MV-4-11 (cell line): ENCODE measurements around the gene PAX3.
A peak's percentile ranks its signal among the peaks of the same experiment; 100 is the strongest.

ENCODE experiments used
- DNase-seq: peaks from one replicate; lab custom pipeline; 2025; lab: John Stamatoyannopoulos, UW

Gene PAX3

DNA sequence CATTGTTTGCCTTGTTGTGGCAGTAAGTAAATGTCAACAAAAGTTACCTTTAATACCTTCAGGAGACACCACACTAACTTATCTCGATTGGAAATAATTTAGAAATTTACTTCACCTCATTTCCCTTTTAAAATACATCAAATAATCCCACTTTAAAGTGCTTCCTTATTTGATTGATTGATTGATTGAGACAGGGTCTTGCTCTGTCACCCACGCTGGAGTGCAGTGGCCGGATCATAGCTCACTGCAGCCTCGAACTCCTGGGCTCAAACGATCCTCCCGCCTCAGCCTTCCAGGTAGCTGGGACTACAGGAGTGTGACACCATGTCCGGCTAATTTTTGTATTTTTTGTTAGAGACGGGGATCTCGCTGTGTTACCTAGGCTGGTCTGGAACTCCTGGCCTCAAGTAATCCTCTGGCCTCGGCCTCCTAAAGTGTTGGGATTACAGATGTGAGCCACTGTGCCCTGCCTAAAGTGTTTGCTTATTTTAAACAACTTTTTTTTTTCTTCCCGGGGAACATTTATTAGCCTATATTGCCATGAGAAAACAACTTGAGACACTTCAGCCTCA, 12.0 kb upstream of the PAX3 start:
- DNase-seq = no peak

DNA sequence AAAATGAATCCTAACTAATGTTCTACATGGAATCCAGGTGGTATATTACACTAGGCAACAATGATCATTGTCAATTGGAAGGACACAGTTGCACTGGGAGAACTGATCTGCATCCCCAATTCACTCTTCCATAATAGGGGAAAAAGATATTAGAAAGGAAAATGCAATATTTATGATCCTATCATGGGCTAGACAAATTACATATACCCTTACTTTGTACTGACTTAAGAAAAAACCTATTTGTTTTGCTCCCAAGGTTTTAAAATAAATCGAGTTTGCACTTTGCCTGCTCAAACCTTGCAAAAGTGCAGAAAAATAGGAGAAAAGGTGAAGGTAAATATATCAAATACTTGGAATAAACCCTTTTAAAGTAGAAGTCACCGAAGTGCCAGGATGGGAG, 11.0 kb upstream of the PAX3 start:
- DNase-seq = no peak

DNA sequence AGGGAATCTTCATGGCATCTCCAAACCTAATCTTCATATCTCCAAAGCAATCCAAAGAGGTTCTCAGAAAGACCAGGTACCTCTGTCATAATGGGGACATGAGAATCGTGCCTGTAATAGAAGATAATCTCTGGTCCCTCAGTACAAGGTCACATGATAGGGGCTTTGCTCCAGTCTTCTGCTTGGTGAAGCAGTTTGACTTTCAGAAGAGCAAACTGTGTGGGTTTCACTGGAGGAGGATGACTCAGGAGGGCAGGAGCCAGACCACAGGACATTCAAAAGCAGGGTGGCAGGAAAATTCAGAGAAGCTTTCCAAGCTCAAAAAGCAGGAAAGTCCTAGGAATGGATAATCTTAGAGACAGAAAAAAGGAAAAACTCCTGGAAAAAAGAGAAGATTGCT, 10.6 kb upstream of the PAX3 start:
- no peak for DNase-seq

DNA sequence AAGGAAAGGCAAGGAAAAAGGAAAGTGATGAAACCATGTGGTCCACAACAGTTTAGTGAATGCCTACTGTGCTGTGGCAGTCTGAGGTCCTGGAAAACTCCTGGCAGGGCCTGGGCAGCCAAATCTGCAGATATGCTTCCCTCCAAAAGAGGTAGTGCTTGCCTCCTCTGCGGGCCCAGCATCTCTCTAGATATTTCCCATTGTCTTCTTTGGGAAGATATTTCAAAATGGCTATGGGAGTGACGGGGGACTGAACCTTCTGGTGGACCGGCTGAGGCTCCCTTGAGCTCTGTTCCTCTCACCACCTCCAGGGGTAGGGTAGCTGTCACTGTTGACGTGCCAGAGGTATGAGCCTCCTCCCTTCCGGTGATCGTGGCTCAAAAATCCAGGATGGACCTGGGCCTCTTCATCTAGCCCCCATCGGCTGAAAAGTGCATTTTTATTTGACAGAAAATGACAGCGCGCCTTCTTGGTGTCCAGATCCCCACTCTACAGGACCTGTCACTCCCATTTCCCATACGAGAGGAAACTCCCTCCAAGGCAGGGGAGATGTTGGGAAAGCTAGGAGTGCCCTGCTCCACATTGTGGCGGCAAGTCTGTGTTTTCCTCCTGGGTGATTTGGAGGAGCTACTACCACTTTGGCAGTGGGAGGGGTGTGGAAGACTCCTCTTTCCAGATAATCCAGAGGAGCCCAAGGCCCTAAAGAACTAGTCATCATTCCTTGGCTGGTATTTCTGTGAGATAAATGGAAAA, 9.4 kb upstream of the PAX3 start:
- DNase-seq = no peak

DNA sequence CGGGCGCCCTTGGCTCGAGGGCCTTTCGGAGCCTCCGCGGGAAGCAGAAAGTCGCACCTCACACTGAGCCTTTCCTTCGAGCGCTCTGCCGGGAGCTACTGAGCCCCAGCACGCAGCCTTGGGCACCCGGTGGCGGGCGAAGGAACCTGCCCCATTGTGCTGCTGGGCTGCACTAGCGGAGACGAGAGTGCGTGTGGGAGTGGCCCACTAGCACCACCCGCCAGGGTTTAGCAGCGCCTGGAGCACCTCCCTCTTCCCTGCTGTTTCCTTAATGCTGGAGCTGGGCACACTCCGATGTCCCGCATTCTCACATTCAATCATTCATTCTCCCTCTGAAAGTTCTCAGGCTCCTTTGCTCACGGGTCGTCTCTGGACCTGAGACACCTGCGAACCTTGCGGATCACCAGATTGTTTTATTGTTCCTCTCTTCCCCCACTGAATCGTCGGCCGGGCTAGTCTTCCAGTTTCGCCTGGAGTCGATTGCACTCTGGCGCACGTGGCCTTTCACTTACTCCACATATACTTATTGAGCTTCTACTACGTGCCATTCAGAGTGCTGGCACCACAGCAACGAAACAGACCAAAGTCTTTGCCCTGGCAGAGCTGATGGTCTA, 8.5 kb upstream of the PAX3 start:
- DNase-seq = no peak

DNA sequence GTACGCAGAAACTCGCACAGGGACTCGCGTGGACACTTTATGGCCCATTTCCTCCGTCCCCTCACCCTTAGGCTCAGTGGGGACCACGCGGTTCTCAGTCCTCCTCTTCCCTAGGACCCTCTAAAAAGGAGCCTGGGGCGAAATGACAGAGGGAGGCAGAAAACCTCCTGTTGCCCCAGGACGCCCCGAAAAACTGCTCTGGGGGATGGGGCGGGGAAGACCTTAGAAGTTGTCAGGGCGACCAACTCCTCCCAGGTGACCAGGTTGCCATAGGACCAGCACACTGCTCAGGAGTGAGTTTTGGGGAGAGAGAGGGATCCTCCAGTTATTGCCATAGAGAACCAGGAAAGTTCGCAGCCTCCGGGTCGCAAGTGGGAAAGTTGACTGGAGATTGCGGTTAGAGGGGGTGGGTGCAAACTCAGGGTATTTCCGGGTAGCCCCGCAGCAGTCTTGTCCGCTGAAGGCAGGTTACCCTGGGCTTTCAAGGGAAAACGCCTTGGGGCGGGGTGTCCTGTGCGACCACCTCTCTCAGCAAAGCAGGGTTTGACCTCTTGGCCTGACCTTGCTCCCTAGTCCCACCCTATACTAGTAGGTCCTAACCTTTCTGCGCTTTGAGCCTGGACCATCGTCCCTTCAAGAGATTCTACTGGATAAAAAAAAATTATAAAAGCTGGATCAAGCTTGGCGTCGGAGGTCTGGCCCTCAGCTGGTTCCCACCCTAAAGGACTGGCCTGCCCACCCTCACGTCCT, 7.8 kb upstream of the PAX3 start:
- DNase-seq = no peak

DNA sequence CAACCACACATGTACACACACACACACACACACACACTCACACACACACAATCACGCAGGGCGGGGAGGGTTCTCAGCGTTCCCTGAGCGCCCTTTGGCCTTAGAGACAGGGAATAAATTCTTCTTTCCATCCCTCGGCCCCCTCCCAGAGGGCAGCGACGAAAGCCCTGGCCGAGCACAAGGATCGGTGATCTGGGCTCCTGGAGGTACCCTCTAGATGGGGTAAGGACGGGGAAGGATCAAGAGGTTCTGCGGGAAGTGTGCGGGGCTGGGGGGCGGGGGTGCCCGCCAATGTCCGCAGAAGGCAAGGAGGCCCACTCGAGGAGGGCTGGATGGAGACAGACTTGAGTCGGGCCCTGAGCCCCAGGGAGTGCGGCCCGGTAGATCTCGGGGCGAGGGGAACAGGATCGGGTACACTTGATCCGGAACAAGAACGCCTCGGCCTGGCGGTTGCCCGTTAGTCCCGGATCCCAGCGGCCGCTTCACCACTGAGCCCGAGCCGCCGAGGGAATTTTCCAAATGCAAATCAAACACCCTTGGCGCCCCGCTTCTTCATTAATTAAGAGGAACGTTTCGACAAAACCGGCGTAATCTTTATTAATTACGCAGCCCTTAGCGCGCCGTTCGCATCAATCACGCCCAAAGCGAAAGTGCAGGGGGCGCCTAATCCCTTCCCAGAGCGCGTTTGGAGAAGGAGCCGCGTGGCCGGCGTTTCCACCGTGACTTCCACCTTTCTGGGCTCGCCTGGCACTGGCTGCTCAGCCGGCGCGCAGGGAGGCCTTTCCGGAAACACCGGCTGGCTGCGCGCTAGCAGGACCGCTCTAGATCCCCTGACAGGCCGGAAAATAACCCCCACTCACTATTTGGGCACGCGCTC, 7.0 kb upstream of the PAX3 start:
- DNase-seq = no peak

DNA sequence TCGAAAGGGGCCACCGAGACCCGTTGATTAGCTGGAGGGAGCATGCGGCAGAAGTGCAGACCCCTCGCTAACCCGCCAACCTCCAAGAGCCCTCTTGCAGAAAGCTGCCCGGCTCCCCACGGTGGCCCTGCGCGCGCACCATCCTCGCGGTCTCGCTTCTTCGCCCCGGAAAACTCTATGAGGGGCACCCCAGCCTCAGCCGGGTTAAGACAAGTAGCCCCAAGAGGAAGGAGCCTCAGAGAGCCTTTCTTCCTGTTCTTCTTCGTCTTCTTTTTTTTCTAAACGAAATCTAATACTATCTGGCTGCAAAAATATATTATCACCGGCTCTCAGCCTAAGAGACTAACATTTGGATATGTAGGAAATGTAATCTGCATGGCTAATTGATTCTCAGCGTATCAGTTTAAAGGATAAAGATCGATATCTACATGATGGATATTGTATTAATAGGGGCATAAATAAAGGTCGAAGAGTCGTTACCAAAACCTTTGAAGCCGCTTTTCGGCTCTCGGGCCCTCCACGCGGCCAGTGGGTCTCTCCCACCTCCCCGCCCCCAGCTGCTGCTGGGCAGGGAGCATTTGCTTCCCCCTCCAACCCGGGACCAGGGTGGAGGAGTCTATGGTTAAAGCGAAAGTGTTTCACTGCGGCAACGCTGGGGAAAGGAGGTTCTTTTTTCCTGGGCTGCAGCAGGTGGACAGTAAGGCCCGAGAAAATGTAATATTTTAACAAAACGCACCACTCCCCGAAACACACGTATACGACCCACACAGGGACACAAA, 6.1 kb upstream of the PAX3 start:
- DNase-seq = no peak

DNA sequence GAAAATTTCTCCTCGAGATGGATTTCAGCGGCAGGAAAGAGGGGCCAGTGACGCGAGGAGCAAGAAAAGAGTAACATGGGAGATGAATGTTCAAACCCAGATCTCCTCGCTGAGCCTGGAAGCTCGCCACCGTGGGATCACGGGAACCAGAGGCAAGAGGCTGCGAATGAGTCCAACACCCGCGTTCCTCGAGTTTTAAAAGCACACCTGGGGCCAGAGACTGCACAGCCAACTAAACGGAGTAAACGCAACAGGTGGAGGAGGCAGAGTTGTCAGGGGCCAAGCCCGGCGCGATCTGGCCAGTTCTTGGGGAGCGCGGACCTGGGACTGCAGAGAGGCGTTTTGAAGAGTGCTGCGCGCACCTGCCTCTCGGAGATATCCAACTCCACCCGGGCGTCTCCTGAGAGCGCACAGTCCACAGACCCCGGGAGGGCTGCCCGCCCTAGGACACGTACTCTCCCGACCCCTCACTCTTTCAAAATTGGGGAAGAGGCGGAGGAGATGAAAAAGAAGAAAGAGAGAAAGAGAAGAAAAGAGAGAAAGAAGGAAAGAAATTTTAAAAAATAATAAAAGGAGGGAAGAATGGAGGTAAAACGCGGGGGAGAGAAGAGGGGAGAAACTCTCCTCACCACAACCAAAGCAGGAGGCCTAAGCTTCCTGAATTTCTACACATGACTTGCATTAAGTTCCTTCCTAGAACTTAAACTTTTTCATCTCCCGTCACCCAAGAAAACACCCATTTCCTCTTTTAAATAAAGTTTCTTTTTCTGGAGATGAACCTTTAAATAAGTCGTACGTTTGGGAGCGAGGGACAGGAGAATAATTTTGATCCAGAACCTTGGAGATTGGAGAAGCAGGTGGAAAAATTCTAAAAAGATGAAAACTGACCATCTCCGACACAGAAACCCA, 5.3 kb upstream of the PAX3 start:
- DNase-seq = peak; percentile 75

DNA sequence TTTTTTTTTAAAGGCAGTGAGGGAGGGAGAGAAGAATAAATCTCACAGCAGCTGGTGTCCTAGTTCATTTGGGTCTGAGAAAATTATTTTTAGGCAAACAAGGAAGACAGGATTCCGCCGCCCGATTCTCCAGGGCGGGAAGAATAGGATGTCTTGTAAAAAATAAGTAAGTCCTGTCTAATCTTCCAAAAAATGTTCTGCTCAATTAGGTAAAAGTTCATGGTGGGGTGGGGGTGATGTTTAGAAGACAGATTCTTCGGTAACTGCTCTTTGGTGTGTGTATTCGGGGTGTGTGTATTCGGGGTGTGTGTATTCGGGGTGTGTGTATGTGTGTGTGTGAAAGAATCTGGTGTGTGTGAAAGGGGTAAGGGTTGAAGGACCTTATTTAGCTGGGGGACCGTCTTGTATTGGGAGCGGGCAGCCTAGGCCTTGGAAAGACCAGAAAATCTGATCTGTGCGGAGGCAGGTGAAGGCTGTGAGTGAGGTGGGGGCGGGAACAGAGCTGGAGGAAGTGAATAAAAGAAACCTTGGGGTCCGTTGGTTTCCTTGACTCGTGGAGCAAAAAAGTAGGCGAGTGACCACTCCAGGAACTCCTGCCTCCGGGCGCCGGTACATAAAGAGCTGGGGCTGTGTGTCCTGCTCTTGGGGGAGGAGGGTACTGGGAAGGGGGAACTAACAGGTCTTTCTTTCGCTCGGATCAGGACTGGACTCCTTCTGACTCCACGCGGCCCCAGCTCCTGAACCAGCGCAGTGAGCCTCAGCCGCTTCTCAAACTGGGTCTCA, 4.4 kb upstream of the PAX3 start:
- DNase-seq = no peak

DNA sequence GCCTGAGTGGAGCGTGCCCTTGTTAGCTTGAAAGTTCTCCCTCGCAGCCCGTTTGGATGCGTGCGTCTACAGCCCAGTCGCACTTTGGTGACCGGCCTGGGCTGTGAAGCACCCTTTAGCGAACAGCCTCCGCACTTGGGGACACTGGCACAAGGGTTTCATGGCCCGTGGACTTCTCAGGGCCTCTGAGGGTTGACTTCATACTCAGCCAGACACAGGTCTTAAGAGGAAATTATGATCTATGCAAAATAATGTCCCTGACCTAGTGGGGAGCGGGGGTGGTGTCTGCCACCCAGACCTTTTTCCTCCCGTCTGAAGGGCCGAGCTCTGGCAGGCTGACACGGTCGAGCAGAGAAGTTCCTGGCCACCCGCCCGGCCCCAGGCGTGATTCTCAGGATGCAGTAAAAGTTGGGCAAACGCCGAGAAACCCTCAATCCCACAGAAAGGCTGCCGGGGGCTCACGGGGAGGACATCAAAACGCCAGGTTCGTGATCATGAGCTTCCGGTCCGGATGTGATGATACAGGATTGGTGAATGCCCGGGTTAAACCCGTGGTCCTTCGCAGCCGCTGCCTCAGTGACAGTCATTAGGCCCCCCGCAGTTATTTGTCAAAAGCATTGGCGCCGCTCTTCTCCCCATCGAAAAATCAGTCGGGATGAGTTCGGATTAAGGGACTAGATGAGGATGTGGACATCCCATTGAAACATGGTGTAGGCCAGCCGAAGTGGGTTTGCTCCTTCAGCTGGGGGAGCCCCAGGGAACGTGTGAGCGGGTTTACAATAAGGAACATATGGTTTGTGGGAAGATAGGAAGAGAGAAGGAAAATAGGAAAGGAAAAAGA, 3.6 kb upstream of the PAX3 start:
- DNase-seq = no peak

DNA sequence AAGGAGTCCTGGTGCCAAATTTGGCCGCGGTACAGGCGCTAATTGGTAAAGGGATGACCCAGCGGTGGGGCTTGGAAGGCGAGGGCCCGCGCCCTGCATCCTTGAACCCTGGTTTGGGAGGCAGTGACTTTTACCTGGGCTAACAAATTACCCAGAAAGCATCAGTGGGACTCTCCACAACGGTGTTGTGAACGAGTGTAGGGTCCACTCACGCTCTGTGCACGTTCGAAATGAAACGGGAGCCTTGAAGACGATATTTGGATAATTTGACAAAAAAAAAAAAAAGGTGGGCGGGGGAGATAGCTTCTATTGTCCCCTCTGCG, 3.0 kb upstream of the PAX3 start:
- no peak for DNase-seq

DNA sequence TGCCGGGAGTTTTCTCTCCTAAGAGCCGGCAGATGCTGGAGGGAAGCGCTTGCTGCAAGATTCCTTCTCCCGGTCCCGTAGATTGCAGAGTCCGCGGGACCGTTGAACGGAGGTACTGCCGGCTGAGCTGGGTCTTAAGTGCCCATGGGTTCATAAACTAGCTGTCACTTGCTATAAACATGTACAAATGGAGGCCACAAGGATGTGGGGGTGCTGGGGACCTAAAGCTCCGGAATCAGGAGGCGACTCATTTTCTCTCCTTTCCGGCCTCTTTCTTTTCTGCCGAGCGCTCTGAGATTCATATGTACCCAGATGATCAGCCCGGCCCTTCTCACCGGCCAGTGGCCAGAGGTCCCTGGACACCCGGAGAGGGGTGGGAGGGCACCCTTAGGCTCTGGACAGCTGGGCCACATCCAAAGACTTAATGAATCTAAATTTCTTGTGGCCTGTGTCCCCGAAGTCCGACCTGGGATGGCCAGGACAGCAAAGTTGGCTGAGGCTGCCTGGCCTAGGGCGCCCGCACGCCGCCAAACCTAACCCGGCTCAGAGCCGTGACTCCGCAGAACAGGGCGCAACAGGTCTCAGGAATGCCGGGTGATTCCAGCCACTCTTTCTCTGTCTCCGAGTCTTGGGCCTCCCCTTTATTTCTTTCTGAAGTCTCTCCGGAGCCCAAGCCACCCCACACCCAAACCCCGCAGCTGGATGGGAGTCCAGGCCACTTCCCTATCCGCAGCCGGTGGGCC, 2.4 kb upstream of the PAX3 start:
- DNase-seq = no peak

DNA sequence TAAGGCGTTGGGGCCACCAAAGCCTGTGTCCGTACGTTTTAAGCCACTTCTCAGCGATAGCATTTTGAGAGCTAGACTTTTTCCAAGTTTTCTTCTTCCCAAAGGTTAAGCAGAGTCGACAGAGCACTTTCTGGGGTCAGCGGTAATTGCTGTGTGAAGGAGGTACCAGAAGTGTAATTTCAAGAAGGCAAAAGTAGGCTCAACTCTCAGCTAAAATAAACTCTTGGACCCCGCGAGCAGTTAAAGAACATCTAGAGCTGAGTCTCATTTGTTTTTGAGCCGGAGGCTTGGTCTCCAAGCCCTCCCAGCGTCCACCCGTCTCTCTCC, 1.9 kb upstream of the PAX3 start:
- DNase-seq = no peak

DNA sequence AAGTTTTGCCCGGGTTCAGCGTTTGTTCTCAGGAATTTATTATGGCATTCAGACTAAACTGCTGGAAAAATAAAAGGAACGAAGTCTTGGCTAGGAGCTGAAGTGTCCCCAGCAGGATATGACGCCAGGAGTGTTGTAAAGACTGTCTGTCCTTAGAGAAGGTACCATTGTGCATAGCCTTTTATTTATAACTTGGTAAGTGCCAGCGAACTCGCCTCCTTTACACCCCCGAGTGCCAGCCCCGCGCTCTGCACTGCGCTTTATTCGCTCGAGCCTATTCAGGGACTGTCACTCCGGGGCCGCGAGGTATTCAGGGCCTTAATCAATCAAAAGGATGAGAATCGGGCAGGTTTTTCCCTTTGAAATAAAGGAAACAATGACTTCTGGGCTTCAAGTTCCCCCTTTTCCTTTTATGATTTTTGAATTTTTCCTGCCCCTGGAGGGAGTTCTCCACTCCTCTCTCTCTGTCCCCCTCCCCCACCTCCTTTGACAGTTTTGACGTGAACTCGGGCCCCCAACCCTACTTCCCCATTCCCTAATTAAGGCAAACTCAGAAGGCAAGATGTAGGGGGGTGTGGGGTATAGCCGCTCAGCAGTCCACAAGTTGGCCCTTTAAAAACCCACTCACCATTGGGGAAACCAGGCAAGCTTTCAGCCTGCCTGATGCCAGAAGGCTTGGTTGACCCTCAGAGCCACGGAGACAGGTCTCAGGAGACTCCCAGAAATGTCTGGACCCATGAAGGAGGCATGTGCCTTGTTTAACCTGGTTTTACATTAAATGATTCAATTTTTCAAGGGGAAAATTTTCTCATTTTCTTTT, 1.3 kb upstream of the PAX3 start:
- no peak for DNase-seq

DNA sequence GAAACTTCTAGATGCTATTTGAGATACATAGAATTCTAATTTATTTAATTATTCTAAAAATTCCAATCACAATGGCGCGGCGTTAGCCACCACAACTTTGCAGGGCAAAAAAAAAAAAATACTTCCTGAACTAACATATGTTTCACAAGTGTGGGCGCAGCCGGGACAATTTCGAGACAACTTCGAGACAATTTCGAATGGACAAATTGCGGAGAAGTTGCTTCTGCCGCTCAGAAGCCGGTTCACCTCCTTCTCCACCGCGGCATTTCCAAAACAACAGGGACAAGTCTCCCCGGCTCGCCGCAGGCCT, 842 bp downstream of the PAX3 start:
- DNase-seq = no peak

DNA sequence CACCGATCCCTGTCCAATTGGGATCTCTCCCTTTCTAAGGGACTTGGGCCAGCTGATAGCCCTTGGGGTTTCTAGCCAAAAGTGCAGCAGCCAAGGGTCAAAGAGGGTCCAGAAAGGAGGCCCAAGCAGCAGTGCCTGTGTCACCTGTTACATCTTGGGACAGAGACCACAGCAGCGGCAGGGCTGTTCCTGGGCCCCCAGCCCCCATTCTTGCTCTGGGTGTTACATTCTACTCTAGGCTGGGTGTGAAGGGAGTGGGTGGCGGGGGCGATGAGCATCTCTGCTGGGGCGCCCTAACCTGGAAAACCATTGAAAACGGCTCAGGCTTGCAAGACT, 1.2 kb downstream of the PAX3 start:
- DNase-seq = no peak
